Prostate gland (tissue), 2 donors: ENCODE data around the gene NPB.

ENCODE experiments used
- CTCF ChIP-seq, 4 experiments: fragments of 200-600 bp in 2 of 4; fragments of 450-650 bp in 2 of 4; sonication (generic) in 2 of 4; IDR thresholded peaks; 1 replicate in 3 of 4; 2 replicates in 1 of 4; pipeline ENCODE4 v1.5.1; 2016 to 2019; ENCODE audit warnings: antibody characterized with exemption in 4 of 4, mild to moderate bottlenecking in 2 of 4, moderate library complexity in 2 of 4
- POLR2AphosphoS5 ChIP-seq: sonication (generic); formaldehyde crosslinking; IDR thresholded peaks from one replicate; pipeline ENCODE4 v1.6.1; 2017; ENCODE audit warnings: antibody characterized with exemption

GRCh38 chr17:81925860-81926450 is 23.9 kb downstream of the NPB start:
- TF ChIP-seq POLR2AphosphoS5 (no peak), CTCF (IDR thresholded peaks at IDR 0.05) (no peak)
